Measurements from ENCODE around the gene F12.

F12 gene

GRCh38 chr5:177410575-177410974 is 1.2 kb upstream of the F12 start:
- no peak for DNase-seq

- DNase-seq, result no peak
Observed at GRCh38 chr5:177405805-177406204, 3.6 kb downstream of the F12 start.

- no peak for DNase-seq
Observed at GRCh38 chr5:177405312-177405711, 4.1 kb downstream of the F12 start.

- no peak for DNase-seq
Observed at GRCh38 chr5:177404641-177405179, 4.7 kb downstream of the F12 start.

GRCh38 chr5:177403792-177404640 is 5.3 kb downstream of the F12 start:
- DNase-seq, result peak; percentile 44 to 80 (median 56)

- DNase-seq, result peak in 1 of 4 experiments; percentile 42
Observed at GRCh38 chr5:177403102-177403791, 6.1 kb downstream of the F12 start.

GRCh38 chr5:177402271-177403043 is 6.9 kb downstream of the F12 start:
- DNase-seq, result peak in 3 of 4 experiments; percentile 27 to 59 (median 56)

- no peak for DNase-seq
Observed at GRCh38 chr5:177399997-177400868, 9.1 kb downstream of the F12 start, which contains the start of gene PFN3. Gene PFN3 (minus strand): TSS chr5:177400661. CDS start chr5:177400576, 85 bp downstream.

- DNase-seq, result no peak
Observed at GRCh38 chr5:177397875-177398390, 11.4 kb downstream of the F12 start.

- DNase-seq, result no peak
Observed at GRCh38 chr5:177396807-177397206, 12.6 kb downstream of the F12 start.

- no peak for DNase-seq
Observed at GRCh38 chr5:177396078-177396477, 13.3 kb downstream of the F12 start.

GRCh38 chr5:177393990-177394389 is 15.4 kb downstream of the F12 start:
- no peak for DNase-seq

- DNase-seq, result no peak
Observed at GRCh38 chr5:177393206-177393765, 16.1 kb downstream of the F12 start.

- DNase-seq, result no peak
Observed at GRCh38 chr5:177392765-177393164, 16.6 kb downstream of the F12 start.

GRCh38 chr5:177390363-177391300 is 18.7 kb downstream of the F12 start:
- peak; percentile 66 to 81 (median 74) for DNase-seq

- DNase-seq, result no peak
Observed at GRCh38 chr5:177389241-177390169, 19.9 kb downstream of the F12 start.

- no peak for DNase-seq
Observed at GRCh38 chr5:177388521-177389052, 20.8 kb downstream of the F12 start.

- no peak for DNase-seq
Observed at GRCh38 chr5:177387405-177387804, 22.0 kb downstream of the F12 start.

- DNase-seq, result no peak
Observed at GRCh38 chr5:177386542-177386941, 22.8 kb downstream of the F12 start.
